ENCODE measurements around the gene OR1A2.
A peak's percentile ranks its signal among the peaks of the same experiment; 100 is the strongest.
"Not testable (repeated sequence)": the region's sequence is repeated elsewhere in the genome, so short reads cannot be mapped to it uniquely, and the experiment has no call there.

Gene OR1A2

GRCh38 chr17:3197219-3197618 is at the start of gene OR1A2:
TSS of gene OR1A2 (plus strand) at chr17:3197519. CDS start at chr17:3197519, 0 bp downstream.
- DNase-seq, result no peak
- Mint-ChIP-seq H3K4me3 (no peak within 1 kb of the TSS), H3K27me3 (peaks cover 37% of the 10 kb centered on the region), H3K4me1 (ENCODE audit: low read depth) (no peaks in the 10 kb centered on the region), H3K9me3 (peaks cover 7% of the 10 kb centered on the region), H3K36me3 (ENCODE audit: low read depth) (no peaks in the 10 kb centered on the region), H3K27ac (no peak within 1 kb of the TSS)

GRCh38 chr17:3157218-3157617 is 40.1 kb upstream of the OR1A2 start:
- Mint-ChIP-seq H3K27ac (no peak overlapping the region), H3K27me3 (peaks cover 46% of the 10 kb centered on the region), H3K9me3 (no peaks in the 10 kb centered on the region), H3K4me1 (ENCODE audit: low read depth) (no peaks in the 10 kb centered on the region), H3K36me3 (ENCODE audit: low read depth) (no peaks in the 10 kb centered on the region), H3K4me3 (no peak overlapping the region)
- no peak for DNase-seq

GRCh38 chr17:3167574-3167973 is 29.7 kb upstream of the OR1A2 start:
- DNase-seq, result no peak
- H3K27me3 Mint-ChIP-seq, result peaks cover 28% of the 10 kb centered on the region
- no peaks in the 10 kb centered on the region for H3K36me3 Mint-ChIP-seq (ENCODE audit: low read depth)
- H3K4me3 Mint-ChIP-seq, result no peak overlapping the region
- H3K27ac Mint-ChIP-seq, result no peak overlapping the region
- peaks cover 7% of the 10 kb centered on the region for H3K9me3 Mint-ChIP-seq
- H3K4me1 Mint-ChIP-seq (ENCODE audit: low read depth), result no peaks in the 10 kb centered on the region

DNA sequence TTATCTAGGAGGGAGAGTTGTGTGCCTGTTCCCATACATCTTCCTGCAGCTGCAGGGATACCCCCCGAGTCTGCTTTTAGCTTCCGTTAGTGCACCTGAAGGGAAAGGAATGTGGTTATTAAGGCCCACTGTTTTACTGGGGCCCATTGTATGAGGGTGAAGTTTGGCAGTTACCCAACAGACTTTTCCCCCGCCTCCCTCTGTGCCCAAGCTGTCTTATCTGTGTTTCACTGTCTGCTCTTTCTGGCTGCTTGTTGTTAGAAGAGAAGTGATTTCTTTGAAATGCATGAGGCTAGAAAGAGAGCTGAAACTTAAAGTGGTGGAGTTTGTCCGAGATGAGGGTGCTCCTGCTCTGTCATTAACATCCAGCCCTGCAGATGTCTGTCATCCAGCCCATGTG is 7.4 kb upstream of the OR1A2 start:
- DNase-seq, result no peak
- peaks cover 19% of the 10 kb centered on the region for H3K27me3 Mint-ChIP-seq
- no peaks in the 10 kb centered on the region for H3K4me1 Mint-ChIP-seq (ENCODE audit: low read depth)
- H3K4me3 Mint-ChIP-seq, result no peak overlapping the region
- no peak overlapping the region for H3K27ac Mint-ChIP-seq
- no peaks in the 10 kb centered on the region for H3K36me3 Mint-ChIP-seq (ENCODE audit: low read depth)
- H3K9me3 Mint-ChIP-seq, result no peaks in the 10 kb centered on the region

DNA sequence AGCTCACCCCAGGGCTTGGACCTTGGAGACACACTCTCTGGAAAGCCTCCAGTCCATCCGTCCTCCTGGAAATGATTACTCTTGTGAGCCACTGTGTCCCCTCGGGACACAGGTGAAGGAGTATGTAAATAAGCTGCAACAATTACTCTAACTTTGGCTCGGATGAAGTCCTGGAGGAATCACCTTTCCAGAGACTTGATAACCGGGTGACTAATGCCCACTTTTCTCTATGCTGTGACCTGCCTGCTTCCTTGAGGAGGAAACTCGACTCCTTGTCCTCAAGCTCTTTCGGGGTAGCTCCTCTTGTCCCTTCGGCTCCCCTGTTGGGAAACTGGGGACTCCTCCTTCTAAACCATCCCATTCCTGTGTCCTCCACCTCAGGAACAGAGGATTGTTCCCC is 10.0 kb downstream of the OR1A2 start, which contains the start of gene OR1A1:
OR1A1 (plus strand) TSS at position 301 of the 400 bp plus-strand sequence. CDS start 7,954 bp downstream, outside the sequence.
- Mint-ChIP-seq H3K9me3 (peaks cover 6% of the 10 kb centered on the region), H3K36me3 (ENCODE audit: low read depth) (no peaks in the 10 kb centered on the region), H3K27me3 (peaks cover 3% of the 10 kb centered on the region), H3K27ac (no peak within 1 kb of the TSS), H3K4me1 (ENCODE audit: low read depth) (no peaks in the 10 kb centered on the region), H3K4me3 (no peak within 1 kb of the TSS)
- DNase-seq, result no peak

DNA sequence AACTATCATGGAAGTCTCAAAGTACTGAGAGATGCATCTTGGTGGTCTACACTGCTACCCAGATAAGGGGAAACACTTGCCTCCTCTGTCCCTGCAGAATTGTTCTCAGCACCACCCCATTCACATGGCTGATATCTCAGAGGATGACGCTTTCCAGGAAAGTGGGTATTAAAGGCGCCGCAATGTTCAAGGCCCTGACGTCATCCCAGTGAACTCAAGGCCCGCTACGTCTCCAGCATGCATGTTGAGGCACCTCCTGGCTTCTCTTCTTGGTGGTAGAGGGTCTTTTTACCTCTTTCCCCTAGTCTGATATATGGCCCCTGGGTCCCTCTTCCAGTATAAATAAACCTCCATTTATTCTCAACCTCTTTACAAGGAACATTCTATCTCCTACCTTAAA is 11.2 kb downstream of the OR1A2 start:
- Mint-ChIP-seq H3K36me3 (ENCODE audit: low read depth) (no peaks in the 10 kb centered on the region), H3K4me1 (ENCODE audit: low read depth) (no peaks in the 10 kb centered on the region)

GRCh38 chr17:3213001-3213400 is 15.7 kb downstream of the OR1A2 start:
- DNase-seq, result no peak
- Mint-ChIP-seq H3K27me3 (peaks cover 29% of the 10 kb centered on the region), H3K27ac (no peak overlapping the region), H3K9me3 (peaks cover 2% of the 10 kb centered on the region), H3K36me3 (ENCODE audit: low read depth) (no peaks in the 10 kb centered on the region), H3K4me3 (no peak overlapping the region), H3K4me1 (ENCODE audit: low read depth) (no peaks in the 10 kb centered on the region)

More for the DNA sequence above, 11.2 kb downstream of the OR1A2 start:
- Mint-ChIP-seq H3K27ac (no peak overlapping the region), H3K9me3 (peaks cover 6% of the 10 kb centered on the region), H3K4me3 (no peak overlapping the region), H3K27me3 (peaks cover 8% of the 10 kb centered on the region)
- no peak for DNase-seq

- Mint-ChIP-seq H3K36me3 (ENCODE audit: low read depth) (no peaks in the 10 kb centered on the region), H3K9me3 (peaks cover 4% of the 10 kb centered on the region), H3K4me1 (ENCODE audit: low read depth) (no peaks in the 10 kb centered on the region), H3K27me3 (peaks cover 31% of the 10 kb centered on the region), H3K4me3 (no peak overlapping the region), H3K27ac (no peak overlapping the region)
- DNase-seq, result no peak
Observed at GRCh38 chr17:3213587-3213986, 16.3 kb downstream of the OR1A2 start.

DNA sequence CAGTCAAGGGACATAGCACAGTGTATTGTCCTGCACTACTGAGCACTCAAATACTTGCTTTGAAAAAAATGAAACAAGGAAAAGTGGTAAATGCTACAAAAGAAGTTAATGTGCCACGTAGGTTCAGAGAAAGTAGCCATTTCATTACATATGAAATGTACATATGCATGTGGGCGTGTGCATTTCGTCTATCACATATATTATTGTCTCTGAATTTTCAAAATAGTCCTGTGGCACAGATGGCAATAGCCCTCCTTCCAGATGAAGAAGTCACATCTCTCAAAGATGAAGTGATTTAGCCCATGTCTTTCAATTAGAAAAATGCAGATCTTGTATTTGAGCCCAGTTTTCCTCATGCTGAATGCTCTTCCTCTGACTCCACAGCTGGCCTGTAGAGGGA is 22.7 kb downstream of the OR1A2 start:
- not testable (repeated sequence) for DNase-seq; H3K4me3 Mint-ChIP-seq; H3K9me3 Mint-ChIP-seq; H3K36me3 Mint-ChIP-seq (ENCODE audit: low read depth); H3K27ac Mint-ChIP-seq
- H3K27me3 Mint-ChIP-seq, result peaks cover 20% of the 10 kb centered on the region
- peaks cover 11% of the 10 kb centered on the region for H3K4me1 Mint-ChIP-seq (ENCODE audit: low read depth)

- H3K4me1 Mint-ChIP-seq (ENCODE audit: low read depth), result peaks cover 11% of the 10 kb centered on the region
- no peak for DNase-seq
- H3K27ac Mint-ChIP-seq, result no peak overlapping the region
- H3K27me3 Mint-ChIP-seq, result peaks cover 9% of the 10 kb centered on the region
- H3K36me3 Mint-ChIP-seq (ENCODE audit: low read depth), result no peaks in the 10 kb centered on the region
- no peak overlapping the region for H3K4me3 Mint-ChIP-seq
- peaks cover 4% of the 10 kb centered on the region for H3K9me3 Mint-ChIP-seq
Observed at GRCh38 chr17:3221850-3222249, 24.5 kb downstream of the OR1A2 start.

GRCh38 chr17:3222505-3222904 is 25.2 kb downstream of the OR1A2 start:
- peaks cover 11% of the 10 kb centered on the region for H3K4me1 Mint-ChIP-seq (ENCODE audit: low read depth)
- H3K27me3 Mint-ChIP-seq, result peaks cover 4% of the 10 kb centered on the region
- no peaks in the 10 kb centered on the region for H3K36me3 Mint-ChIP-seq (ENCODE audit: low read depth)
- DNase-seq, result no peak
- peak overlapping the region; percentile 26 for H3K4me3 Mint-ChIP-seq
- H3K9me3 Mint-ChIP-seq, result peaks cover 4% of the 10 kb centered on the region
- no peak overlapping the region for H3K27ac Mint-ChIP-seq

- not testable (repeated sequence) for H3K9me3 Mint-ChIP-seq; H3K27me3 Mint-ChIP-seq; H3K36me3 Mint-ChIP-seq (ENCODE audit: low read depth); DNase-seq; H3K27ac Mint-ChIP-seq; H3K4me3 Mint-ChIP-seq
- H3K4me1 Mint-ChIP-seq (ENCODE audit: low read depth), result peaks cover 11% of the 10 kb centered on the region
Observed at GRCh38 chr17:3224721-3225352, 27.5 kb downstream of the OR1A2 start.

GRCh38 chr17:3232300-3232699 is 35.0 kb downstream of the OR1A2 start:
- not testable (repeated sequence) for H3K36me3 Mint-ChIP-seq (ENCODE audit: low read depth); H3K27me3 Mint-ChIP-seq; DNase-seq; H3K4me3 Mint-ChIP-seq; H3K27ac Mint-ChIP-seq; H3K9me3 Mint-ChIP-seq; H3K4me1 Mint-ChIP-seq (ENCODE audit: low read depth)

- not testable (repeated sequence) for H3K4me1 Mint-ChIP-seq (ENCODE audit: low read depth); H3K36me3 Mint-ChIP-seq (ENCODE audit: low read depth); H3K27me3 Mint-ChIP-seq; DNase-seq; H3K4me3 Mint-ChIP-seq; H3K9me3 Mint-ChIP-seq; H3K27ac Mint-ChIP-seq
Observed at GRCh38 chr17:3238685-3239084, 41.4 kb downstream of the OR1A2 start.

GRCh38 chr17:3241044-3241443 is 43.7 kb downstream of the OR1A2 start:
- not testable (repeated sequence) for H3K4me3 Mint-ChIP-seq; H3K27me3 Mint-ChIP-seq; H3K4me1 Mint-ChIP-seq (ENCODE audit: low read depth); H3K27ac Mint-ChIP-seq; DNase-seq; H3K9me3 Mint-ChIP-seq; H3K36me3 Mint-ChIP-seq (ENCODE audit: low read depth)

DNA sequence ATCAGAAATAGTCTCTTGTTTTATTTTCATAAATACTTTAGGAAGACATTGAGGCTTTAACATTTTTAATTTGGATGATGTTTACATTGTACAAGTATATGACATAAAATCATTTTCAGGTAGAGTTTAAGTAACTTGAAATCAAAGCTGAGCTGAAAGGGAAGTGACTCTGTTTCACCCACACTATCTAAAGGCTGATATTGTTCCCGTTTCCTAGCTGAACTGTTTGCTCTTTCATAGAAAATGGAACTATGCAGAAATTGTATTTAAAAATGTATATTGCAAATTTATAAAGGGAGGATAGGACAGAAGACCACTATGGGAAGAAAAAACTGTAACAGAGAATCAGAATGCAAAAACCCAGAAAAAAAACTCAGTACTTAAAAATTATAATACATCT is 47.5 kb downstream of the OR1A2 start:
- not testable (repeated sequence) for H3K9me3 Mint-ChIP-seq; H3K27ac Mint-ChIP-seq; H3K36me3 Mint-ChIP-seq (ENCODE audit: low read depth); H3K4me3 Mint-ChIP-seq; DNase-seq; H3K27me3 Mint-ChIP-seq; H3K4me1 Mint-ChIP-seq (ENCODE audit: low read depth)
